ENCODE results near the gene S100A3.

- TF ChIP-seq POLR2AphosphoS5 (IDR thresholded peaks at IDR 0.05; ENCODE audit: borderline replicate concordance, low read depth, low read length) (no peak), EZH2 (IDR thresholded peaks at IDR 0.05) (no peak), FOXP2 (optimal IDR thresholded peaks at IDR 0.05; ENCODE audit: control extremely low read depth, extremely low read length, insufficient read depth) (no peak)
Measured at GRCh38 chr1:153557877-153558276, 8.8 kb upstream of the S100A3 start.
